Tibial artery (tissue), 4 donors: ENCODE measurements around the gene PCDHB11.
"Not testable (repeated sequence)": the region's sequence is repeated elsewhere in the genome, so short reads cannot be mapped to it uniquely, and the experiment has no call there.

Experiments used
- DNase-seq, 2 donors: peaks; one replicate each; pipeline ENCODE4 v3.0.0-alpha.2; 2019
- H3K27ac ChIP-seq, 2 donors: fragments of 200-600 bp; sonication (generic) in 1 of 2; 1 replicate in 1 of 2; 2 replicates in 1 of 2; pipeline ENCODE4 v1.5.1; 2018 to 2019; ENCODE audit warnings: mild to moderate bottlenecking in 1 of 2
- H3K27me3 ChIP-seq, 2 donors: fragments of 200-600 bp; sonication (generic) in 1 of 2; one replicate each; pipeline versions ENCODE4 v1.5.1 to v1.6.0; 2016 to 2019
- H3K36me3 ChIP-seq, 3 donors: fragments of 200-600 bp; sonication (generic) in 2 of 3; one replicate each; pipeline ENCODE4 v1.5.1; 2016 to 2019; ENCODE audit warnings: mild to moderate bottlenecking in 2 of 3
- H3K4me1 ChIP-seq, 4 donors: fragments of 200-600 bp; sonication (generic) in 2 of 4; 1 replicate in 3 of 4; 2 replicates in 1 of 4; pipeline ENCODE4 v1.5.1; 2016 to 2019
- H3K4me3 ChIP-seq, 2 donors: fragments of 200-600 bp; sonication (generic) in 1 of 2; 1 replicate in 1 of 2; 2 replicates in 1 of 2; pipeline ENCODE4 v1.5.1; 2018 to 2019; ENCODE audit warnings: mild to moderate bottlenecking in 2 of 2
- H3K9me3 ChIP-seq, 3 donors: fragments of 200-600 bp; sonication (generic) in 1 of 3; one replicate each; pipeline ENCODE4 v1.5.1; 2016 to 2019
- intact Hi-C: fragments of 100-400 bp; cut with DNase I; formaldehyde crosslinking; loops from one replicate; pipeline ENCODE4 v1.15.0; 2023; ENCODE audit warnings: low total_unique reads
- TF ChIP-seq, protein P1 (sequence below), 2 experiments: fragments of 200-600 bp in 1 of 2; fragments of 450-650 bp in 1 of 2; IDR thresholded peaks; one replicate each; pipeline ENCODE4 v1.5.1; 2017 to 2019; ENCODE audit warnings: antibody characterized with exemption in 2 of 2, mild to moderate bottlenecking in 1 of 2, moderate library complexity in 1 of 2

The PCDHB11 gene

DNA sequence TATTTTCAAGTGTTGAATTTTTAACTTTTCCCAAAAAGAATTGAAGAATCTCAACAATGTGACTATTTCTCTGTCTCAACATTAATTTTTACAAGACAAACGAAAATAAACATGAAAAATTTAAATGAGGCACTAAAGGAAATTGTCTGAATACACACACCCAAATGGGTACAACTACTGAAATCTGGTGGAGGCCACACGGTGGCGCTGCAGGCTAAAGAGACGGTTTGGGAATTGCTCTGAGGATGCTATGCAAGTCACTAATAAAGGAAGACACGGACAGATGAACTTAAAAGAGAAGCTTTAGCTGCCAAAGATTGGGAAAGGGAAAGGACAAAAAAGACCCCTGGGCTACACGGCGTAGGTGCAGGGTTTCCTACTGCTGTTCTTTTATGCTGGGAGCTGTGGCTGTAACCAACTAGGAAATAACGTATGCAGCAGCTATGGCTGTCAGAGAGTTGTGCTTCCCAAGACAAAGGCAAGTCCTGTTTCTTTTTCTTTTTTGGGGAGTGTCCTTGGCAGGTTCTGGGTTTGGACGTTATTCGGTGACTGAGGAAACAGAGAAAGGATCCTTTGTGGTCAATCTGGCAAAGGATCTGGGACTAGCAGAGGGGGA lies 7.2 kb upstream of the PCDHB11 start, which contains the start of gene PCDHB10:
TSS of gene PCDHB10 (plus strand) at position 244 of the 616 bp plus-strand sequence. CDS start at position 444, 200 bp downstream.
- intact Hi-C loops: no loop called here
- peaks cover 0 to 90% (median 64%) of the 10 kb centered on the region in 3 donors for H3K9me3 ChIP-seq

DNA sequence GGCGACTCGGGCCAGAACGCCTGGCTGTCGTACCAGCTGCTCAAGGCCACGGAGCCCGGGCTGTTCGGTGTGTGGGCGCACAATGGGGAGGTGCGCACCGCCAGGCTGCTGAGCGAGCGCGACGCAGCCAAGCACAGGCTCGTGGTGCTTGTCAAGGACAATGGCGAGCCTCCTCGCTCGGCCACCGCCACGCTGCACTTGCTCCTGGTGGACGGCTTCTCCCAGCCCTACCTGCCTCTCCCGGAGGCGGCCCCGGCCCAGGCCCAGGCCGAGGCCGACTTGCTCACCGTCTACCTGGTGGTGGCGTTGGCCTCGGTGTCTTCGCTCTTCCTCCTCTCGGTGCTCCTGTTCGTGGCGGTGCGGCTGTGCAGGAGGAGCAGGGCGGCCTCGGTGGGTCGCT lies 5.1 kb upstream of the PCDHB11 start:
- H3K27me3 ChIP-seq, DNase-seq, intact Hi-C loops, H3K4me3 ChIP-seq, H3K4me1 ChIP-seq, H3K27ac ChIP-seq: not testable (repeated sequence)
- Histone ChIP-seq H3K36me3 (peaks cover 0 to 23% (median 7%) of the 10 kb centered on the region in 3 donors), H3K9me3 (peaks cover 5 to 92% (median 69%) of the 10 kb centered on the region in 3 donors)

More for the DNA sequence above, 7.2 kb upstream of the PCDHB11 start, which contains the start of gene PCDHB10:
- peak within 1 kb of the TSS in 1 of 2 donors; percentile 15 for H3K4me3 ChIP-seq
- H3K27me3 ChIP-seq: no peaks in the 10 kb centered on the region
- DNase-seq: no peak
- H3K4me1 ChIP-seq: no peaks in the 10 kb centered on the region
- TF ChIP-seq, protein P1, sequence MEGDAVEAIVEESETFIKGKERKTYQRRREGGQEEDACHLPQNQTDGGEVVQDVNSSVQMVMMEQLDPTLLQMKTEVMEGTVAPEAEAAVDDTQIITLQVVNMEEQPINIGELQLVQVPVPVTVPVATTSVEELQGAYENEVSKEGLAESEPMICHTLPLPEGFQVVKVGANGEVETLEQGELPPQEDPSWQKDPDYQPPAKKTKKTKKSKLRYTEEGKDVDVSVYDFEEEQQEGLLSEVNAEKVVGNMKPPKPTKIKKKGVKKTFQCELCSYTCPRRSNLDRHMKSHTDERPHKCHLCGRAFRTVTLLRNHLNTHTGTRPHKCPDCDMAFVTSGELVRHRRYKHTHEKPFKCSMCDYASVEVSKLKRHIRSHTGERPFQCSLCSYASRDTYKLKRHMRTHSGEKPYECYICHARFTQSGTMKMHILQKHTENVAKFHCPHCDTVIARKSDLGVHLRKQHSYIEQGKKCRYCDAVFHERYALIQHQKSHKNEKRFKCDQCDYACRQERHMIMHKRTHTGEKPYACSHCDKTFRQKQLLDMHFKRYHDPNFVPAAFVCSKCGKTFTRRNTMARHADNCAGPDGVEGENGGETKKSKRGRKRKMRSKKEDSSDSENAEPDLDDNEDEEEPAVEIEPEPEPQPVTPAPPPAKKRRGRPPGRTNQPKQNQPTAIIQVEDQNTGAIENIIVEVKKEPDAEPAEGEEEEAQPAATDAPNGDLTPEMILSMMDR (IDR thresholded peaks at IDR 0.05): peak in 1 of 2 experiments; percentile 9
- no peak within 1 kb of the TSS for H3K27ac ChIP-seq
- peaks cover 0 to 13% (median 11%) of the 10 kb centered on the region in 3 donors for H3K36me3 ChIP-seq

DNA sequence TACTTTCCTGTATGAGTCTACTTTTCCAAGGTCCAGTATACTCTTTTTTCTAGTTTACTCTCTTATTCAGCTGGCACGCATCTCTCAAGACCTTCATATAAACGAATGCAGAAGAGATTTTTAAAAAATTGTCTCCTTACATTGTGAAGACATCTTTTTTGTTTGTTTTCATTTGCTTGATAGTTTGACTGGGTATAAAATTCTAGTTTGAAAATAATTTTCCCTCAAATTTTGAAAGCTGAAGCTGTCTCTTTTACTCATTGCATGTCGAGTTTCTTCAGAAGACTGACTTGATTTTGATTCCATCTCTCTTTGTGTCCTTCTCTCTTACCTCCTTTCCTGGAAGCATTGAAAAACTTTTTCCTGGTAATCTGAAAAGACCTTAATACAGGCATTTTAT lies 3.1 kb upstream of the PCDHB11 start:
- Histone ChIP-seq H3K36me3 (peaks cover 0 to 35% (median 7%) of the 10 kb centered on the region in 3 donors), H3K27me3 (no peaks in the 10 kb centered on the region), H3K4me3 (no peak overlapping the region), H3K4me1 (no peaks in the 10 kb centered on the region), H3K27ac (no peak overlapping the region), H3K9me3 (peaks cover 5 to 92% (median 68%) of the 10 kb centered on the region in 3 donors)
- intact Hi-C loops: no loop called here
- no peak for DNase-seq
- TF ChIP-seq, protein P1 (IDR thresholded peaks at IDR 0.05): no peak

DNA sequence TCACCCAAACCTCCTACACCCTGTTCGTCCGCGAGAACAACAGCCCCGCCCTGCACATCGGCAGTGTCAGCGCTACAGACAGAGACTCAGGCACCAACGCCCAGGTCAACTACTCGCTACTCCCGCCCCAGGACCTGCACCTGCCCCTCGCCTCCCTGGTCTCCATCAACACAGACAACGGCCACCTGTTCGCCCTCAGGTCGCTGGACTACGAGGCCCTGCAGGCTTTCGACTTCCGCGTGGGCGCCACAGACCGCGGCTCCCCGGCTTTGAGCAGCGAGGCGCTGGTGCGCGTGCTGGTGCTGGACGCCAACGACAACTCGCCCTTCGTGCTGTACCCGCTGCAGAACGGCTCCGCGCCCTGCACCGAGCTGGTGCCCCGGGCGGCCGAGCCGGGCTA lies 1.7 kb downstream of the PCDHB11 start:
- H3K27me3 ChIP-seq, DNase-seq, H3K27ac ChIP-seq, intact Hi-C loops, H3K4me3 ChIP-seq, H3K4me1 ChIP-seq: not testable (repeated sequence)
- peaks cover 5 to 94% (median 69%) of the 10 kb centered on the region in 3 donors for H3K9me3 ChIP-seq
- H3K36me3 ChIP-seq: peaks cover 0 to 40% (median 24%) of the 10 kb centered on the region in 3 donors

DNA sequence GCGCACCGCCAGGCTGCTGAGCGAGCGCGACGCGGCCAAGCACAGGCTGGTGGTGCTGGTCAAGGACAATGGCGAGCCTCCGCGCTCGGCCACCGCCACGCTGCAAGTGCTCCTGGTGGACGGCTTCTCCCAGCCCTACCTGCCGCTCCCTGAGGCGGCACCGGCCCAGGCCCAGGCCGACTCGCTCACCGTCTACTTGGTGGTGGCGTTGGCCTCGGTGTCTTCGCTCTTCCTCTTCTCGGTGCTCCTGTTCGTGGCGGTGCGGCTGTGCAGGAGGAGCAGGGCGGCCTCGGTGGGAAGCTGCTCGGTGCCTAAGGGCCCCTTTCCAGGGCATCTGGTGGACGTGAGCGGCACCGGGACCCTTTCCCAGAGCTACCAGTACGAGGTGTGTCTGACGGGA lies 2.2 kb downstream of the PCDHB11 start:
- DNase-seq, H3K27me3 ChIP-seq, H3K27ac ChIP-seq, H3K4me1 ChIP-seq, H3K4me3 ChIP-seq, intact Hi-C loops: not testable (repeated sequence)
- Histone ChIP-seq H3K9me3 (peaks cover 5 to 94% (median 68%) of the 10 kb centered on the region in 3 donors), H3K36me3 (peaks cover 0 to 38% (median 24%) of the 10 kb centered on the region in 3 donors)

DNA sequence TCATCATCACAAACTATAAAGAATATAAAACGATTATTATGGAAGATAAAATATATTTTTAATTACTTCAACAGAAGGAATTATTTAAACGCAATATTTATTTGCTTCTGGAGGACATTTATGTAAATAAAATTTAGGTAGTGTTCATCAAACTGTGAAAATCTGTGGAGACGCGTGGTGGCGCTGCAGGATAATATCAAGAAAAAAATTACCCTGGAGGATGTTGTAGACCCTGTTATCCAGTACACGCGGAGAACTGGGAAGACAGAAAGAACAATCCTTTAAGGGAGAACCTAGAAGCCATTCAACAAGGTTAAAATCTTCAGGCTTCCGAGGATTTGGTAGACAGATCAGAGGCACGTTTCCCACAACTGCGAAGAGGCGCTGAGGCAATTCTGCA lies 9.1 kb downstream of the PCDHB11 start, which contains the start of gene PCDHB12:
TSS of gene PCDHB12 (plus strand) at position 242 of the 400 bp plus-strand sequence. CDS start 189 bp downstream, outside the sequence.
- intact Hi-C loops: no loop called here
- H3K9me3 ChIP-seq: peaks cover 0 to 96% (median 50%) of the 10 kb centered on the region in 3 donors
- no peaks in the 10 kb centered on the region for H3K4me1 ChIP-seq
- TF ChIP-seq, protein P1 (IDR thresholded peaks at IDR 0.05): no peak
- H3K27me3 ChIP-seq: no peaks in the 10 kb centered on the region
- peak within 1 kb of the TSS; percentile 22 to 23 for H3K4me3 ChIP-seq
- no peak within 1 kb of the TSS for H3K27ac ChIP-seq
- H3K36me3 ChIP-seq: peaks cover 0 to 24% (median 15%) of the 10 kb centered on the region in 3 donors
- no peak for DNase-seq

DNA sequence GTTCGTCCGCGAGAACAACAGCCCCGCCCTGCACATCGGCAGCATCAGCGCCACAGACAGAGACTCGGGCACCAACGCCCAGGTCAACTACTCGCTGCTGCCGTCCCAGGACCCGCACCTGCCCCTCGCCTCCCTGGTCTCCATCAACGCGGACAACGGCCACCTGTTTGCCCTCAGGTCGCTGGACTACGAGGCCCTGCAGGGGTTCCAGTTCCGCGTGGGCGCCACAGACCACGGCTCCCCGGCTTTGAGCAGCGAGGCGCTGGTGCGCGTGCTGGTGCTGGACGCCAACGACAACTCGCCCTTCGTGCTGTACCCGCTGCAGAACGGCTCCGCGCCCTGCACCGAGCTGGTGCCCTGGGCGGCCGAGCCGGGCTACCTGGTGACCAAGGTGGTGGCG lies 10.9 kb downstream of the PCDHB11 start:
- Histone ChIP-seq H3K36me3 (peaks cover 0 to 22% (median 11%) of the 10 kb centered on the region in 3 donors), H3K9me3 (peaks cover 0 to 94% (median 57%) of the 10 kb centered on the region in 3 donors)
- DNase-seq, intact Hi-C loops, H3K27ac ChIP-seq, H3K4me1 ChIP-seq, H3K4me3 ChIP-seq, H3K27me3 ChIP-seq: not testable (repeated sequence)

DNA sequence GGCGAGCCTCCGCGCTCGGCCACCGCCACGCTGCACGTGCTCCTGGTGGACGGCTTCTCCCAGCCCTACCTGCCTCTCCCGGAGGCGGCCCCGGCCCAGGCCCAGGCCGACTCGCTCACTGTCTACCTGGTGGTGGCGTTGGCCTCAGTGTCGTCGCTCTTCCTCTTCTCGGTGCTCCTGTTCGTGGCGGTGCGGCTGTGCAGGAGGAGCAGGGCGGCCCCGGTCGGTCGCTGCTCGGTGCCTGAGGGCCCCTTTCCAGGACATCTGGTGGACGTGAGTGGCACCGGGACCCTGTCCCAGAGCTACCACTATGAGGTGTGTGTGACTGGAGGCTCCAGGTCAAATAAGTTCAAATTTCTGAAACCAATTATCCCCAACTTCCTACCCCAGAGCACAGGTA lies 11.4 kb downstream of the PCDHB11 start:
- DNase-seq, intact Hi-C loops: not testable (repeated sequence)
- H3K9me3 ChIP-seq: peaks cover 0 to 93% (median 62%) of the 10 kb centered on the region in 3 donors

More for the DNA sequence above, 11.4 kb downstream of the PCDHB11 start:
- H3K4me1 ChIP-seq, H3K27ac ChIP-seq, H3K4me3 ChIP-seq, H3K27me3 ChIP-seq: not testable (repeated sequence)
- peaks cover 0 to 20% (median 8%) of the 10 kb centered on the region in 3 donors for H3K36me3 ChIP-seq
